HepG2 (cell line): ENCODE results near the gene SORBS2. TPM values are rescaled to one million over a fixed set of nuclear protein-coding genes. Genes with fewer than 3 reads are reported as not detected.

Experiments used
- ATAC-seq: fragments of 200-7000 bp; cut with Tn5 transposase; 3 replicates; pipeline ENCODE4 v1.9.1; 2020; ENCODE audit warnings: mild to moderate bottlenecking, moderate library complexity
- BruUV-seq: library from RNA; stranded (reverse); fragments of 400-500 nt; replicated peaks from 2 replicates; lab custom pipeline; 2021; lab: Mats Ljungman, UMichigan
- CTCF ChIA-PET: fragments of 300-600 bp; formaldehyde crosslinking; extraction: SDS; loops from one replicate; lab custom pipeline; 2021; ENCODE audit warnings: low total read pairs, inconsistent platforms, low intra/inter-chr PET ratio; lab: Yijun Ruan, JAX
- POLR2A ChIA-PET: fragments of 350-600 bp; sonication (Branson Sonifier 250); formaldehyde crosslinking; loops from one replicate; lab custom pipeline; 2020; ENCODE audit warnings: antibody characterized with exemption, inconsistent platforms; lab: Yijun Ruan, JAX
- DNase-seq: peaks from one replicate; pipeline ENCODE4 v3.0.0-alpha.2; 2015; ENCODE audit warnings: low spot score
- FAIRE-seq: peaks from 3 replicates; lab custom pipeline; 2011; peaks lifted over from hg19 to GRCh38; lab: Jason Lieb, UNC
- H2AFZ ChIP-seq: one replicate; pipeline ENCODE4 v1.6.1; 2011; ENCODE audit warnings: low read length, inconsistent platforms
- H3K27ac ChIP-seq: fragments of 300-600 bp; 3 replicates; pipeline ENCODE4 v1.8.0; 2011; ENCODE audit warnings: mixed run types, mild to moderate bottlenecking, mixed read lengths, low read length, inconsistent platforms; ENCODE audit not compliant: insufficient read depth; ENCODE audit errors: extremely low read length
- H3K27me3 ChIP-seq, 2 experiments: fragments of 200-600 bp in 1 of 2; 2 replicates in 1 of 2; 3 replicates in 1 of 2; pipeline versions ENCODE4 v1.6.0 to v1.8.0; 2011; ENCODE audit warnings: low read length in 2 of 2, mild to moderate bottlenecking in 2 of 2, moderate library complexity in 2 of 2, inconsistent platforms in 1 of 2; ENCODE audit not compliant: insufficient read depth in 2 of 2, control insufficient read depth in 1 of 2
- H3K36me3 ChIP-seq, 2 experiments: fragments of 200-600 bp in 1 of 2; replicated peaks in 1 of 2; 2 replicates in 1 of 2; 3 replicates in 1 of 2; pipeline versions ENCODE4 v1.5.1 to v1.8.0; 2011; ENCODE audit warnings: low read length in 2 of 2, inconsistent platforms in 1 of 2; ENCODE audit not compliant: insufficient read depth in 2 of 2, control insufficient read depth in 1 of 2
- H3K4me1 ChIP-seq: 2 replicates; pipeline ENCODE4 v1.5.1; 2012; ENCODE audit warnings: low read length, inconsistent platforms; ENCODE audit not compliant: insufficient read depth
- H3K4me2 ChIP-seq: 2 replicates; pipeline ENCODE4 v1.6.0; 2011; ENCODE audit warnings: low read depth, low read length, inconsistent platforms
- H3K4me3 ChIP-seq, 3 experiments: fragments of 200-600 bp in 1 of 3; sonication (generic), shearing (Covaris generic) in 1 of 3; replicated peaks in 1 of 3; 2 replicates each; pipeline ENCODE4 v1.5.1; 2011 to 2016; ENCODE audit warnings: low read length in 3 of 3, inconsistent platforms in 2 of 3, low read depth in 2 of 3, mild to moderate bottlenecking in 2 of 3, control low read depth in 1 of 3, mixed read lengths in 1 of 3; ENCODE audit not compliant: insufficient read depth in 1 of 3
- H3K79me2 ChIP-seq: one replicate; pipeline ENCODE4 v1.6.1; 2011; ENCODE audit warnings: low read length, inconsistent platforms; ENCODE audit not compliant: insufficient read depth
- H3K9ac ChIP-seq: 2 replicates; pipeline ENCODE4 v1.6.0; 2011; ENCODE audit warnings: mild to moderate bottlenecking, low read depth, low read length, inconsistent platforms; ENCODE audit not compliant: insufficient read depth
- H3K9me3 ChIP-seq: 2 replicates; pipeline ENCODE4 v1.5.1; 2012; ENCODE audit warnings: mild to moderate bottlenecking, low read length
- H4K20me1 ChIP-seq: 2 replicates; pipeline ENCODE4 v1.6.0; 2011; ENCODE audit warnings: inconsistent platforms, mild to moderate bottlenecking, low read length, moderate library complexity; ENCODE audit not compliant: insufficient read depth
- ADNP ChIP-seq: sonication (generic); formaldehyde crosslinking; IDR thresholded peaks from 2 replicates; pipeline ENCODE4 v1.4.0; 2020; ENCODE audit warnings: missing genetic modification reagents
- CCAR2 ChIP-seq: fragments of 200-400 bp; formaldehyde crosslinking; optimal IDR thresholded peaks from 2 replicates; pipeline ENCODE3; 2018; ENCODE audit warnings: low read depth, mild to moderate bottlenecking, low read length, moderate library complexity
- JUNB ChIP-seq: sonication (generic); formaldehyde crosslinking; IDR thresholded peaks from 2 replicates; pipeline ENCODE4 v1.8.0; 2022; ENCODE audit warnings: missing genetic modification reagents, mild to moderate bottlenecking, borderline replicate concordance
- NCOR1 ChIP-seq: fragments of 200-600 bp; sonication (generic); IDR thresholded peaks from 2 replicates; pipeline ENCODE4 v1.7.0; 2017; ENCODE audit warnings: antibody characterized with exemption, low read length, borderline replicate concordance
- NFKBIZ ChIP-seq: IDR thresholded peaks from 2 replicates; pipeline ENCODE4 v1.6.1; 2018; ENCODE audit warnings: missing genetic modification reagents, missing compliant biosample characterization
- RBM22 ChIP-seq: fragments of 200-400 bp; formaldehyde crosslinking; optimal IDR thresholded peaks from 2 replicates; pipeline ENCODE3; 2017; ENCODE audit warnings: mild to moderate bottlenecking, low read length, moderate library complexity
- ZNF331 ChIP-seq: sonication (generic); formaldehyde crosslinking; IDR thresholded peaks from 2 replicates; pipeline ENCODE4 v1.4.0; 2020; ENCODE audit warnings: missing genetic modification reagents
- ZNF563 ChIP-seq: sonication (generic); formaldehyde crosslinking; IDR thresholded peaks from 2 replicates; pipeline ENCODE4 v1.8.0; 2022; ENCODE audit warnings: mild to moderate bottlenecking, moderate library complexity, missing genetic modification reagents
- WGBS: methylation state at CpG from one replicate; pipeline ENCODE4 v1.1.6; 2017; ENCODE audit warnings: low lambda C conversion rate; 5-methylcytosine and 5-hydroxymethylcytosine counted together
- in situ Hi-C: cut with HindIII; loops from 2 replicates; pipeline ENCODE4 v1.10.0; 2017; ENCODE audit warnings: low pct_unique_long_range_greater_than_20kb; ENCODE audit not compliant: extremely low pct_ligation_motif_present
- intact Hi-C: fragments of 100-400 bp; cut with micrococcal nuclease; formaldehyde crosslinking; loops from one replicate; pipeline ENCODE4 v1.10.0; 2022; ENCODE audit not compliant: unreplicated experiment
- polyA plus RNA-seq, 8 experiments: library from polyadenylated mRNA; depleted of rRNA in 3 of 8; stranded (reverse) in 7 of 8; unstranded in 1 of 8; fragments of >200 nt; fragmentation: Illumina TruSeq in 4 of 8; extraction: Trizol in 4 of 8; gene quantifications; 2 replicates each; pipeline versions ENCODE4 v1.2.1 to v1.2.3, GENCODE V29; 2011 to 2016; ENCODE audit warnings: low read depth in 4 of 8, missing spikeins in 1 of 8, mixed read lengths in 1 of 8; ENCODE audit not compliant: insufficient read depth in 1 of 8
- total RNA-seq, 5 experiments: library from RNA; depleted of rRNA; stranded (reverse); fragments of >200 nt; fragmentation: Illumina TruSeq; extraction: Trizol; gene quantifications; 2 replicates each; pipeline ENCODE4 v1.2.3, GENCODE V29; 2016; ENCODE audit warnings: low read depth in 1 of 5
- TF ChIP-seq, protein P1 (sequence below): sonication (generic); formaldehyde crosslinking; IDR thresholded peaks from 2 replicates; pipeline ENCODE4 v1.5.1; 2020; ENCODE audit warnings: missing genetic modification reagents, mild to moderate bottlenecking, borderline replicate concordance
- TF ChIP-seq, protein P2 (sequence below), 2 experiments: sonication (generic) in 1 of 2; formaldehyde crosslinking in 1 of 2; IDR thresholded peaks; 2 replicates each; pipeline versions ENCODE4 v1.4.0 to v1.6.1; 2016 to 2020; ENCODE audit warnings: borderline replicate concordance in 1 of 2, low read depth in 1 of 2, mild to moderate bottlenecking in 1 of 2, missing genetic modification reagents in 1 of 2
- TF ChIP-seq, protein P3 (sequence below): sonication (generic); formaldehyde crosslinking; IDR thresholded peaks from 2 replicates; pipeline ENCODE4 v1.9.0; 2022; ENCODE audit warnings: low read depth, missing genetic modification reagents

Gene SORBS2
- total and polyA plus RNA-seq, 2 of the 13 experiments (the other 11 are each of a cell fraction or from before 2014, with no cell fraction given): 25.0 to 80.5 TPM

DNA sequence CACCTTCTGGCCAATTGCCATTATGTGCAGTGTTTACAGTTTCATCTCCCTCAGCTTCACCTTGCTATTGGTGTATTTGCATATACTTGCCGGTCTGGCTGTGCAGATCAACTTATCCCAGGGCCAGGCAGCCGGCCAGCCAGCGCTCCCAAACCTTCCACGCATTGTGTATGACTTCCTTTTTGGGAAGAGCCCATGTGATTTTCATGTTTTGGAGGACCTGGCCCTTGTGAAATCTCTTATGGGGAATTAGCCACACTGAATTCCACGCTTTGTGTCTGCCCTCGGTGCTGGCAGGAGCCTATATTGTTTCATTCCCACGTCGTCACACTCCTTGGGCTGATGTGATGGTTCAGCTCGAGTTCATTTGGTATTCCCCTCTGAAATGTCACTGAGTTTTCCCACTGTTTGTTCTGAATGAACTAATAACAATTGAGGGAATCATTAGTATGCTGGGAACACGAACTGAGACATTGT lies 270.7 kb downstream of the SORBS2 start:
- in situ Hi-C loops: no loop called here
- DNase-seq (no peak), FAIRE-seq (no peak), ATAC-seq (no peak)
- 28% methylated on average over 10 of the region's 10 CpGs for WGBS
- no peaks in the 10 kb centered on the region for H3K36me3 ChIP-seq
- no peaks in the 10 kb centered on the region for H3K79me2 ChIP-seq
- no peaks in the 10 kb centered on the region for H3K9me3 ChIP-seq
- H3K27ac ChIP-seq: no peak overlapping the region
- no TSS peak for BruUV-seq
- CTCF ChIA-PET: no interaction called here
- intact Hi-C loops: no loop called here
- H3K4me1 ChIP-seq: peaks cover 6% of the 10 kb centered on the region
- H3K4me3 ChIP-seq: no peak overlapping the region
- no peak for TF ChIP-seq JUNB (CRISPR knock-in tag)
- no peak for TF ChIP-seq CCAR2
- TF ChIP-seq, protein P1, sequence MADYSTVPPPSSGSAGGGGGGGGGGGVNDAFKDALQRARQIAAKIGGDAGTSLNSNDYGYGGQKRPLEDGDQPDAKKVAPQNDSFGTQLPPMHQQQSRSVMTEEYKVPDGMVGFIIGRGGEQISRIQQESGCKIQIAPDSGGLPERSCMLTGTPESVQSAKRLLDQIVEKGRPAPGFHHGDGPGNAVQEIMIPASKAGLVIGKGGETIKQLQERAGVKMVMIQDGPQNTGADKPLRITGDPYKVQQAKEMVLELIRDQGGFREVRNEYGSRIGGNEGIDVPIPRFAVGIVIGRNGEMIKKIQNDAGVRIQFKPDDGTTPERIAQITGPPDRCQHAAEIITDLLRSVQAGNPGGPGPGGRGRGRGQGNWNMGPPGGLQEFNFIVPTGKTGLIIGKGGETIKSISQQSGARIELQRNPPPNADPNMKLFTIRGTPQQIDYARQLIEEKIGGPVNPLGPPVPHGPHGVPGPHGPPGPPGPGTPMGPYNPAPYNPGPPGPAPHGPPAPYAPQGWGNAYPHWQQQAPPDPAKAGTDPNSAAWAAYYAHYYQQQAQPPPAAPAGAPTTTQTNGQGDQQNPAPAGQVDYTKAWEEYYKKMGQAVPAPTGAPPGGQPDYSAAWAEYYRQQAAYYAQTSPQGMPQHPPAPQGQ: no peak
- TF ChIP-seq ZNF331: no peak
- no peak for TF ChIP-seq RBM22
- TF ChIP-seq, protein P2, sequence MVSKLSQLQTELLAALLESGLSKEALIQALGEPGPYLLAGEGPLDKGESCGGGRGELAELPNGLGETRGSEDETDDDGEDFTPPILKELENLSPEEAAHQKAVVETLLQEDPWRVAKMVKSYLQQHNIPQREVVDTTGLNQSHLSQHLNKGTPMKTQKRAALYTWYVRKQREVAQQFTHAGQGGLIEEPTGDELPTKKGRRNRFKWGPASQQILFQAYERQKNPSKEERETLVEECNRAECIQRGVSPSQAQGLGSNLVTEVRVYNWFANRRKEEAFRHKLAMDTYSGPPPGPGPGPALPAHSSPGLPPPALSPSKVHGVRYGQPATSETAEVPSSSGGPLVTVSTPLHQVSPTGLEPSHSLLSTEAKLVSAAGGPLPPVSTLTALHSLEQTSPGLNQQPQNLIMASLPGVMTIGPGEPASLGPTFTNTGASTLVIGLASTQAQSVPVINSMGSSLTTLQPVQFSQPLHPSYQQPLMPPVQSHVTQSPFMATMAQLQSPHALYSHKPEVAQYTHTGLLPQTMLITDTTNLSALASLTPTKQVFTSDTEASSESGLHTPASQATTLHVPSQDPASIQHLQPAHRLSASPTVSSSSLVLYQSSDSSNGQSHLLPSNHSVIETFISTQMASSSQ (IDR thresholded peaks at IDR 0.05; ENCODE audit: low read depth): no peak
- TF ChIP-seq, protein P2 (CRISPR knock-in tag; IDR thresholded peaks at IDR 0.05; ENCODE audit: borderline replicate concordance): no peak
- no peak for TF ChIP-seq NCOR1
- no peak for TF ChIP-seq NFKBIZ (CRISPR knock-in tag)
- TF ChIP-seq, protein P3, sequence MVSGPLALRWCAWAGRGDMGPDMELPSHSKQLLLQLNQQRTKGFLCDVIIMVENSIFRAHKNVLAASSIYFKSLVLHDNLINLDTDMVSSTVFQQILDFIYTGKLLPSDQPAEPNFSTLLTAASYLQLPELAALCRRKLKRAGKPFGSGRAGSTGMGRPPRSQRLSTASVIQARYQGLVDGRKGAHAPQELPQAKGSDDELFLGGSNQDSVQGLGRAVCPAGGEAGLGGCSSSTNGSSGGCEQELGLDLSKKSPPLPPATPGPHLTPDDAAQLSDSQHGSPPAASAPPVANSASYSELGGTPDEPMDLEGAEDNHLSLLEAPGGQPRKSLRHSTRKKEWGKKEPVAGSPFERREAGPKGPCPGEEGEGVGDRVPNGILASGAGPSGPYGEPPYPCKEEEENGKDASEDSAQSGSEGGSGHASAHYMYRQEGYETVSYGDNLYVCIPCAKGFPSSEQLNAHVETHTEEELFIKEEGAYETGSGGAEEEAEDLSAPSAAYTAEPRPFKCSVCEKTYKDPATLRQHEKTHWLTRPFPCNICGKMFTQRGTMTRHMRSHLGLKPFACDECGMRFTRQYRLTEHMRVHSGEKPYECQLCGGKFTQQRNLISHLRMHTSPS (CRISPR knock-in tag): no peak
- no peak for TF ChIP-seq ZNF563 (CRISPR knock-in tag)
- TF ChIP-seq ADNP (CRISPR knock-in tag): no peak
- POLR2A ChIA-PET: no interaction called here
- H3K9ac ChIP-seq: no peak overlapping the region
- no peak overlapping the region for H2AFZ ChIP-seq
- peaks cover 0 to 67% of the 10 kb centered on the region in 2 experiments for H3K27me3 ChIP-seq
- H4K20me1 ChIP-seq: no peaks in the 10 kb centered on the region
- H3K4me2 ChIP-seq: no peak overlapping the region
